HG02571 (cell line): ENCODE data around the gene OSBPL9.
"Not testable (repeated sequence)": the region's sequence is repeated elsewhere in the genome, so short reads cannot be mapped to it uniquely, and the experiment has no call there.

ENCODE experiments used
- ATAC-seq: cut with Tn5 transposase; IDR thresholded peaks from one replicate; pipeline ENCODE4 v1.9.1; 2021; ENCODE audit warnings: mild to moderate bottlenecking, moderate library complexity; ENCODE audit not compliant: unreplicated experiment

OSBPL9 gene

DNA sequence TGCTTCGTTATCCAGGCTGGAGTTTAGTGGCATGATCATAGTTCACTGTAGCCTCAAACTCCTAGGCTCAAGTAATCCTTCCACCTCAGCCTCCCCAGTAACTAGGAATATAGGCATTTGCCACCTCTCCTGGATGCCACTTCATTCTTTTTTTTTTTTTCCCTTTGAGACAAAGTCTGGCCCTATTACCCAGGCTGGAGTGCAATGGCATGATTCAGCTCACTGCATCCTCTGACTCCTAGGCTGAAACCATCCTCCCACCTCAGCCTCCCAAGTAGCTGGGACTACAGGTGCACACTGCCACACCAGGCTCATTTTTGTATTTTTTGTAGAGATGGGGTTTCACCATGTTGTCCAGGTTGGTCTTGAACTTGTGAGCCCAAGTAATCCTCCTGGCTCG is 19.3 kb downstream of the OSBPL9 start:
- ATAC-seq = no peak

DNA sequence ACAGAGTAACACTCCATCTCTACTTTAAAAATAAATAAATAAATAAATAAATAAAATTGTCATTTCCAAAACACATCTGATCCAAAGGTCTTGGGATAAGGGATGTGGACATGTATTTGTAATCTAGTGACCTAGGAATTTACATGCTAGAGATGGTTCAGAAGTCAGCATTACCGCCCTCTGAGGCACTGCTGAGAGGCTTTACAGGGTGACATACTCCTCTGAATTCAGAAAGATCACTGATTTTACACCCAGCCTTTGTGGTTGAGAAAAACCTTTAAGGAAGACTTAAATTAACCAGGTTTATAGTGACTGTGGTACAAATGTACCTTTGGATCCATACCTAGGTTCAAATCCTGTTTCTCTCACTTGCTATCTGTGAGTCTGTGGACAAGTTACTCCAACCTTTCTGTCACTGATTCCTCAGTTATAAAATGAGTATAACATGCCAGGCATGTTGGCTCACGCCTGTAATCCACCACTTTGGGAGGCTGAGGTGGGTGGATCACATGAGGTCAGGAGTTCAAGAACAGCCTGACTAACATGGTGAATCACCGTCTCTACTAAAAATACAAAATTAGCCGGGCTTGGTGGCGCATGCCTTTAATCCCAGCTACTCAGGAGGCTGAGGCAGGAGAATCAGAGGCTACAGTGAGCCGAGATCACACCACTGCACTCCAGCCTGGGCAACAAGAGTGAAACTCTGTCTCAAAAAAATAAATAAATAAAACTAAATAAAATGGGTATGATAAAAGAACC is 20.1 kb downstream of the OSBPL9 start:
- no peak for ATAC-seq

DNA sequence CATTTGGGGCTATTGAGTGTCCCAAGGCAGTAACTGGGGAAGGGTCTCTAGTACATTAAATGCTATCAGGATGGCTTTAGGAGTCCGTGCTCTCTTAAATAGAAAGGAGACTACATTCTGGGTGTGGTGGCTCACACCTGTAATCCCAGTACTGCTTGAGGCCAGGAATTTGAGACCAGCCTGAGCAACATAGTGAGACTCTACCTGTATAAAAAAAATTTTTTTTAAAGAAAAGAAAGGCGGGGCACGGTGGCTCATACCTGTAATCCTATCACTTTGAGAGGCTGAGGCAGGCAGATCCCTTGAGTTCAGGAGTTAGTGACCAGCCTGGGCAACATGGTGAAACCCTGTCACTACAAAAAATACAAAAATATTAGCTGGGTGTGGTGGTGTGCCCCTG is 21.5 kb downstream of the OSBPL9 start:
- ATAC-seq = no peak

DNA sequence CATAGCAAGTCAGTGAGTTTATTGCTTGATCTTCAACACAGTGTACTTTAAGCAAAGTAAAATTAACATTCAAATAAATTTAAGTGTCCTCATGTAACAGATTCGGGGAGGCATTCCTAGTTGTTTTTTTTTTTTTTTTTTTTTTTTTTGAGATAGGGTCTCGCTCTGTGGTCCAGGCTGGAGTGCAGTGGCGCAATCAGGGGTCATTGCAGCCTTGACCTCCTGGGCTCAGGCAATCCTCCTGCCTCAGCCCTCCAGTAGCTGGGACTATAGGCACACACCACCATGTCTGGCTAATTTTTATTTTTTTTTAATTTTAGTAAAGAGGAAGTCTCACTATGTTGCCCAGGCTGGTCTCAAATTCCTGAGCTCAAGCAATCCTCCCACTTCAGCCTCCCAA is 22.8 kb downstream of the OSBPL9 start:
- ATAC-seq = no peak

DNA sequence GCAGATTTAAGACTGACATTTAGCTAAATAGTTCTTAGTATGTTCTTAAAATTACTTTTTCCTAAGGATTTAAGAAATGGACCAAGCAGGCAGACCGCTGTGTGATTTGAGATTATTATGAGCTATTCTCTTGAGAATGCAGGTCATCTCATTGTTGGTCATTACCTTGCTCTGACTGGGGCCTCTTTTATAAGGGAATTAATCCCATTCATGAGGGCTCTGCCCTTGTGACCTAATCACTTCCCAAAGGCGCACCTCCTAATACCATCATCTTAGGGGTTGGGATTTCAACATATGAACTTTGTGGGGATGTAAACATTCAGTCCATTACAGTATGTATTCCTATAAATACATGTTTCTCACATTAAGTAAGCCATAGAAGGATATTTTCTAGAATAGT is 24.2 kb downstream of the OSBPL9 start:
- no peak for ATAC-seq

DNA sequence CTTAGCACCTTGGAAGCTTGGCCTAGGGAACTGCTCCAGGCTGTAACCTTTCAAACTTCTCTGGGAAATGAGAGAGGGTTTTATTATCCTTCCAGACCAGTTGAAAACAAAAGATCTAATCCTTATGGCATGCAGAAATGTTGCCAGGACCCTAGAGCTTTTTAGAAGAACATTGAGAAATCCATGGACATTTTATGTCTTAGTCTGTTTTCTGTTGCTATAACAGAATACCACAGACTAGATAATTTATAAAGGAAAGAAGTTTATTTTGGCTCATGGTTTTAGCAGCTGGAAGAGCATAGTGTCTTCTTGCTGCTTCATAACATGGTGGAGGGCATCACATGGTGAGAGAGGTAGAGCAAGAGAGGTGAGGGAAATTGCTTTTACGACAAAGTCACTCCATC is 25.8 kb downstream of the OSBPL9 start:
- no peak for ATAC-seq

DNA sequence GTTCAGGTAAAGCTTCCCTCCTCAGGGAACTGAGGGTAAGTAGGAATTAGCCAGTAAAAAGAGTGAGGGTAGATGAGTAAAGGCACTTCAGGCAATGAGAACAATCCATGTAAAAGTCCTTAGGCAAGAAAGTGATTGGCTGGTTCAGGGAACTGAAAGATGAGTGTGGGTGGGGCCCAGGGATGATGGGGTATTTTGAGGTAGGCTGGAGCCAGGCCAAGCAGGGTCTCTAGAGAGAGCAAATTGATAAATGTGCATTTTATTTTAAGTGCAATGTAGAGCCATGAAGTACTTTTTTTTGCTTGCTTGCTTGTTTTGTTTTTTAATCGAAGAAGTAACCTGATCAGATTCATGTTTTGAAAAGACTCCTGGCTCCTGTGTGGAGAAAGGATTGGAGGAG is 26.5 kb downstream of the OSBPL9 start:
- no peak for ATAC-seq

DNA sequence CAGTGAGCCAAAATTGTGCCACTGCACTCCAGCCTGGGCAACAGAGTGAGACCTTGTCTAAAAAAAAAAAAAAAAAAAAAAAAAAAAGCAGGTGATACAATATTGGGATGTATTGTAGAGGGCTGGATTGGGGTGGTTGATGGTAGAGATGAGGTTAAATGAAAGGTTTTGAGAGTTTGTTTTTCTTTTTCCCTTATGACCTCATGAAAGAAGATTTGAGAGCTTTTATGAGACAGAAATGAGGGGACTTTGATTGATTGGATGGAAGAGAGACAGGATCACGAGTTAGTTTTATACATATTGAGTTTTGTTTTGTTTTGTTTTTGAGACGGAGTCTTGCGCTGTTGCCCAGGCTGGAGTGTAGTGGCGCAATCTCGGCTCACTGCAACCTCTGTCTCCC is 27.1 kb downstream of the OSBPL9 start:
- no peak for ATAC-seq

DNA sequence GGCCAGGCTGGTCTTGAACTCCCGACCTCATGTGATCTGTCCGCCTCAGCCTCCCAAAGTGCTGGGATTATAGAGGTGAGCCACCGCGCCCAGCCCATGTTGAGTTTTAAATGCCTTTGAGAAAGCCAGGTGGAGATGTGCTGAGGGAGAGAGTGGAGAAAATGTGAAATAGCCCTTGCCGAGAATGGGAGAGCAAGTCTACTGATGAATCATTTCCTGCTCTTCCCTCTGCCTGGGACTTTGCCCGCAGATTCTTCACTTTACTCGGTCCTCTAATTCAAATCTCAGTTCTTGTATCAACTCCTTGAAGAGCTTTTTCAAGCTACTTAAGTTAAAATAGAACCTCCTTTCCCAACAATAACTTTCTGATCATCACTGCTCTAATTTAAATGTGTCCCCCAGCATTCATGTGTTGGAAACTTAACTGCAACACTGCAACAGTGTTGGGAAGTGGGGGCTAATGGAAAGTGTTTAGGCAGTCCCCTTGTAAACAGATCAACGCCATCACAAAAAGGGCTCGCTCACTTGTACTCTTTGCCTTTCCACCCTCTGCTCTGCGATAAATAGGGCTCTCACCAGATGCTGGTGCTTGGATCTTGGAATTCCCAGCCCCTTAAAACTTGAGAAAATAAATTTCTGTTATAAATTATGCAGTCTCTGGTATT is 27.8 kb downstream of the OSBPL9 start:
- no peak for ATAC-seq

DNA sequence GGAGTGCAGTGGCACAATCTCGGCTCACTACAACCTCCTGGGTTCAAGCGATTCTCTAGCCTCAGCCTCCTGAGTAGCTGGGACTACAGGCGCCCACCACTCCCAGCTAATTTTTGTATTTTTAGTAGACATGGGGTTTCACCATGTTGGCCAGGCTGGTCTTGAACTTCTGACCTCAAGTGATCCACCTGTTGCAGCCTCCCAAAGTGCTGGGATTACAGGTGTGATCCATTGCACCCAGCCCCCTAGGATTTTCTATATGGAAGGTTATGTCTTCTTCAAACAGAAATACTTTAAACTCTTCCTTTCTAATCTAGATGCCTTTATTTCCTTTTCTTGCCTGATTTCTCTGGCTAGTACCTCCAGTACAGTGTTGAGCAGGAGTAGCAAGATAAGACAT is 29.7 kb downstream of the OSBPL9 start:
- ATAC-seq = not testable (repeated sequence)

DNA sequence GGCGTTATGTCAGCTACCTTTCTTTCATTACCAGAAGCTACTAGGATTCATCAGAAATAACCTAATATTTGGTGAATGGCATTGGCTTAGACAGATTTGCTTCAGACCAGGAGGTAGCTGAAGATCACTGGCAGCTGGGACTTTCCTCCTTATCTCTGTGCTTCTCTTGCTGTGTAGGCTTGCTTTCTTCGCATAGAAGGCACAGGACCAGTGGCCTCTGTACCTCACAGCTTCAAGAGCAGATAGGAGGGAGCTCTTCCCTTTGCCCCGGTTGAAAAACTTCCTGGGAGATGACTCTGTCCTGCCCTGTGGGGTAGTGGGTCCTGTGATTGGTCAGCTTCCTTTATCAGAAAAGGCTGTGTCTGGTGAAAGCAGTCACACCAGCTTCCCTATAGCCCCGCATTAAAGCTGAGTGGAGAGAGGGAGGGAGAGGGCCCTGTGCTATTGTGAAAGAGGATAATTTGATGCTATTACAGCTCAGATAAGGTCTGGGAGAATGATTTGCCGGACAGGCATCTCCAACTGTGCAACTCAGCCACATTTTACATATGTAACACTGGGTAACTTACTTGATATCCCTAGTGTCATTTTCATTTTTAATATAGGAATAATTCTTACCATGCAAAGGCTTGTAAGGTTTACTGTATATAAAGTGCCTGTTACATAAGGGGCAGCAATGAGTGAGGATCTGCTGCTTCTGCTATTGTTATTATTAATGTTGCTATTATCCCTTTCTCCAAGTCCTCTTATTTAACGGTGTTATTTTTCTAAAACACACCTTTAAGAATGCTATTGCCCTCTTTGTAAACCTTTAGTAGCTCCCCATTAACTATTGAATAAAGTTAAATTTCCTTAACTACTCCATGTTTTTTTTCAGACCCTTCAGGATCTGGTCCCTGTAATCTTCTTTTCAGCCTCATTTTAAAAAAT is 31.6 kb downstream of the OSBPL9 start:
- ATAC-seq = no peak

DNA sequence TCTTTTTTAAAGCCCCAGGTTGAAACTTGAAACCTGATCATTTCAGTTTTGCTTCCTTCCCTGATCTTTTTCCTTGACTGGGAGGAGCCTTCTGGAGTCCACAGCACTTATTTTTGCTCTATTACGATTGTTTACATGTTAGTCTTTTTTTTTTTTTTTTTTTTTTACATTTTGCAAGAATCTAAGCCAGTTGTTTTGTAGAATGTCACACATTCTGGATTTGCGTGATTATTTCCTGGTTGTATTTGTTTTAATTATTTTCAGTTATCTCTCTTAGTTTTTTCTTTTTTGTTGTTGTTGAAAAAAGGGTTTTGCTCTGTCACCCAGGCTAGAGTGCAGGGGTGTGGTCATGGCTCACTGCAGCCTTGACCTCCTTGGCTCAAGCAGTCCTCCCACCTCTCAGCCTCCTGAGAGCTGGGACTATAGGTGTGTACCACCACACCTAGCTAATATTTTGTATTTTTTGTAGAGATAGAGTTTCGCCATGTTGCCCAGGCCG is 32.8 kb downstream of the OSBPL9 start:
- no peak for ATAC-seq

DNA sequence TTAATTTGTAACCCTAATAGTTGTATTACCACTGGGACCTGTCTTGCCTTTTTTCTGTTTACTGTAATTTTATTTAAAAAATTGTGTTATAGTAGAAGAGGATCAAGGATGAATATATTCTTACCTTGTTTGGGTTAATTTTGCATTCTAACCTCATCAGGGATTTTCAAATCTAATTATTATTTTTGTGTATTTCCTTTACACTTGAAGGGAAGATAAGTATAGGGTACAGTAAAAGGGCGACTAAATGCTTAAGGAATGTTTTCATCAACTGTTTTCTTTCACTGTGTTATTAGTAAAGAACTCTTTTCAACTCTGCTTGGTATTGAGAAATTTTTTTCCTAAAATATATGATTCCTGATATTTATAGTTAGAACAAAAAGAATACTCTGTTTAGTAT is 33.3 kb downstream of the OSBPL9 start:
- ATAC-seq = no peak

DNA sequence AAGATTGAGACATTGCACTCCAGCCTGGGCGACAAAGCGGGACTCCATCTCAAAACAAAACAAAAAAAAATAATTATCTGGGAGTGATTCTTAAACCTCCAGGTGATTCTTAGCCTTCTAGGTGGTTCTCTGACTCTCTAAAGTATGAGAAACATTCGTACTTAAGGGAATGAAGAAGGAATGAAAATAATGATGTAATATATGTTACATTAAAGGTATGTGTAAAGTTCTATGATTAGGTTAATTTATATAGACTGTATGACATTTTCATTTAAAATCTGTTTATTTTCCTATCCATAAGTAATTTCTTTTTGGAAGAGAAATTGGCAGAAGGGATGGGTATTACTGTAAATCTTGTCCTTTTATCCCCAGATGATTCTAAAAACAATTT is 34.7 kb downstream of the OSBPL9 start:
- no peak for ATAC-seq

DNA sequence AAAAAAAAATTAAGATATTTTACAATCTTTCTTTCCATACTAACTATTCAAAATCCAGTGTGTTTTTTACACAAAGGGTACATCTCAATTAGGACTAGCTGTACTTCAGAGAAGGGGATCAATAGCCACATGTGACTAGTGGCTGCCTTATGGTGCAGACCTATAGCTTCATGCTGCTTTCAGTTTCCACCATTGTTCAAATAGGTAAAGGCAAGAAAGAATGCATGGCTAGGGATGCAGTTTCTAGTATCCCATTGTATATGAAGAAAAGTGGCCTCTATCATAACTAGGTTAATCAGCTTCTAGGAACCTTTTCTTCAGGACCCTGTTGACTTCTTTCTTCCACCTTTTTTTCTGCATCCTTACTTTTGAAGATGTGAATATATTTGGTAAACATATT is 35.7 kb downstream of the OSBPL9 start:
- ATAC-seq = no peak

DNA sequence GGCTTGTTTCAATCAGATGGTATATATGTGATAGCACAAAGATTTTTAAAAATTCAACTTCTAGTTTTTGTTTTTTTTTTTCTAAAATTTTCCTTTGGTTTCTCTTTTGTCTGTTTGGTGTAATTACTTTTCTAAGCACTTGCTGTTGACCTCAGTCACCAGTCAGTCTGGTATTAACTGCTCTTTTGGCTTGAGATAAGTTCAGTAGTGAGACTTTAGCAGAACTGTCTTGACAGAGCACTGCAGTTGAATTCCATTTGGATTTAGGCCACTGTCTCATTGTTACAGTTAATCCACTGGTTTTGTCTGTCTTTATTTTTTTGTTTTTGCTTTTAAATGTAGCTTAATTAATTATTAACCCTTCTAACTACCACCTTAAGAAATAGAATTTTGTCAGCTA is 36.2 kb downstream of the OSBPL9 start:
- ATAC-seq = no peak

DNA sequence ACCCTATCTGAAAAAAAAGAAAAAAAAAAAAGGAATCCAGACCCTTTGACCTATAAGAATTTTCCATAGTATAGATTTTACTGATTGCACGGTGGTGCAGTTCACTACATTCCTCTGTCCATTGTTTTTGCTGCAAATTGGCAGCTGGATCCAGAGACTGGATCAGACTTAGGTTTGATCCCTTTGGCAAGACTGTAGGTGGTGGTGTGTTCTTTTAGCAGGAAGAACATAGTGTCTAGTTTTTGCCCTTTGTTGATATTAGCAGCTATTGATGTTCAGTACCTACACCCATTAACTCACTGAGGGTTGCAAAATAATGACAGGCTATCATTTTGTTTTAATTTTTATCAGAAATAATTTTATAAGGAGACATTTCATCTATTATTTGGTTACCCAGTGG is 37.1 kb downstream of the OSBPL9 start:
- ATAC-seq = no peak

DNA sequence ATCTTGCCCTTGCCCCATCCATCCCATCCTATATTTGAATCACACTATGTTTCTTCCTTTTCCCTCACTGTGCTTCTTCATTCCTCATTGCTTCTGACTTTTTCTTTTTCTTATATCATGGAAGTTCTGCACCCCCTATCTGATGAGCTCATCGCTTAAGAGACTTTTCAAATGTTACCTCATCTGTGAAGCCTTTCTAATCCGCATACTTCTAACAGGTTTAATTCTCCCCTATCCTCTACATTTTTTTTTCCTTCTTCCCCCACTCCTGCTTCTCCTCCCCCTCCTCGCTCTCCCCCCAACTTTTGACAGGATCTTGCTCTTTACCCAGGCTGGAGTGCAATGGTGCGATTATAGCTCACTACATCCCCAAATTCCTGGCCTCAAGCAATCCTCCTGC is 39.5 kb downstream of the OSBPL9 start:
- ATAC-seq = no peak

DNA sequence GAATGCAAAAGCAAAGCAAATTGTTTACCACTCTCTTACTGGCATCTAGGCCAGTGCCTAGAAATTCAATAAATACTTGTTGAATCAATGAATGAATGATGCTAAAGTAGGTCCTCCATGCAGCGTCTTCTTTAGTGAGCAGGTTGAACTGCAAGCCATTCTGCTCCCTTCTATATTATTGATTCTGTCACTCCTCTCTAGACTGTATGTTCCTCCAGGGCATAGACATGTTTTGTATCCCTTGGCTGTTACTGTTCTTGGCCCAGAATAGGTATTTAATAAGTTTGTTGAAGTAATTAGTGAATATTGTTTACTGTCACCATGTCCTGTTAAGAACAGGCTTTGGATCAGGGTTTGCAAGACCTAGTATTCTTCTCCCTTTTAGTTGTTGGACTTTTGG is 43.7 kb downstream of the OSBPL9 start:
- no peak for ATAC-seq

DNA sequence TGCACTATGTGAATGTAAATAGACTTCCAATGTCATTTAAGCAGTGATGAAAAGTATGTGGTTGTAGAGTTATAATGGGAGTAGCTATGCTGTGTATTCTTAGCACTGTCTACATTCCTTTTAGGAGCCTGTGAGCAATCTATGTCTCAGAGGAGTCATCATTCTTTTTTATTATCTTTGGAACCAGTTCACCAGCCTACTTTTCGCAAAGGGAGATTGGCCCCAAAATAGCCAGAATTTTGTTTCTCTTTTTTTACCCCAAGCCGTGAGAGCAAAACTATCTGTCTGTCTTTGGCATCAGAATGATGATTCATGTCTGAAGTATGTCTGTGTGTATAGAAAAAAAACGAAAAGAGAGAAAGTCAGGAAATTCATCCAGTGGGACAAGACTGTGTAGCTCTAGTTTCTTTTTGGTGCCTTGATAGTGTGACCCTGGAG is 44.2 kb downstream of the OSBPL9 start:
- ATAC-seq = no peak

DNA sequence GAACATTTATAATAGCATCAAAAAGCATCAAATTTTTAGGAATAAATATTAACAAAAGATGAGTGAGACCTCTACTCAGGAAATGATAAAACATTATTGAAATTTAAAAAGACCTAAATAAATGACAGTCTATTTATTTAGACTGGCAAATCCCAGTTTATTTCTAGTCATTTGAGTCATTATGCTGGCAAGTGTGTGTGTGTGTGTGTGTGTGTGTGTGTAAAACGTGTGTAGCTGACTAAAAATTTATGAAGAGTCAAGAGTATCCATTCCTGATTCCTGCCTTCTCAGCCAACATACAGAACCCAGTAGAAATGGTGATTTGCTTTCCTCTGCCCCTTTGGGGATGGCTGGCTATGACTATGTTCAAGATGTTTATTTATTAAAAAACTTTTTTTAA is 46.2 kb downstream of the OSBPL9 start:
- ATAC-seq = no peak
